HG02840 (cell line): ENCODE data around the gene TBX21.

ENCODE experiments used
- ATAC-seq: cut with Tn5 transposase; IDR thresholded peaks from one replicate; pipeline ENCODE4 v1.9.1; 2021; ENCODE audit warnings: mild to moderate bottlenecking, moderate library complexity, moderate number of reproducible peaks; ENCODE audit not compliant: unreplicated experiment, low FRiP score

Gene TBX21

GRCh38 chr17:47712330-47713023 lies 20.6 kb upstream of the TBX21 start:
- ATAC-seq = no peak

GRCh38 chr17:47713980-47714700 lies 18.9 kb upstream of the TBX21 start:
- no peak for ATAC-seq

GRCh38 chr17:47714773-47715396 lies 18.2 kb upstream of the TBX21 start:
- no peak for ATAC-seq

GRCh38 chr17:47715669-47716325 lies 17.2 kb upstream of the TBX21 start:
- ATAC-seq = no peak

GRCh38 chr17:47716375-47716774 lies 16.7 kb upstream of the TBX21 start:
- ATAC-seq = no peak

- no peak for ATAC-seq
Measured at GRCh38 chr17:47717261-47717697, 15.8 kb upstream of the TBX21 start.

- ATAC-seq = no peak
Measured at GRCh38 chr17:47717979-47718621, 14.9 kb upstream of the TBX21 start.

GRCh38 chr17:47718634-47719405 lies 14.2 kb upstream of the TBX21 start:
- no peak for ATAC-seq

- no peak for ATAC-seq
Measured at GRCh38 chr17:47719411-47720152, 13.5 kb upstream of the TBX21 start.

GRCh38 chr17:47720196-47720595 lies 12.8 kb upstream of the TBX21 start:
- ATAC-seq = no peak

GRCh38 chr17:47720754-47721533 lies 12.1 kb upstream of the TBX21 start:
- ATAC-seq = no peak

- no peak for ATAC-seq
Measured at GRCh38 chr17:47721725-47722124, 11.3 kb upstream of the TBX21 start.

- ATAC-seq = no peak
Measured at GRCh38 chr17:47724705-47725104, 8.3 kb upstream of the TBX21 start.

- no peak for ATAC-seq
Measured at GRCh38 chr17:47725446-47726111, 7.5 kb upstream of the TBX21 start.

GRCh38 chr17:47726796-47727703 lies 6.0 kb upstream of the TBX21 start:
- ATAC-seq = no peak

- ATAC-seq = no peak
Measured at GRCh38 chr17:47727704-47728036, 5.4 kb upstream of the TBX21 start.
